ENCODE results near the gene HCN2.

DNA sequence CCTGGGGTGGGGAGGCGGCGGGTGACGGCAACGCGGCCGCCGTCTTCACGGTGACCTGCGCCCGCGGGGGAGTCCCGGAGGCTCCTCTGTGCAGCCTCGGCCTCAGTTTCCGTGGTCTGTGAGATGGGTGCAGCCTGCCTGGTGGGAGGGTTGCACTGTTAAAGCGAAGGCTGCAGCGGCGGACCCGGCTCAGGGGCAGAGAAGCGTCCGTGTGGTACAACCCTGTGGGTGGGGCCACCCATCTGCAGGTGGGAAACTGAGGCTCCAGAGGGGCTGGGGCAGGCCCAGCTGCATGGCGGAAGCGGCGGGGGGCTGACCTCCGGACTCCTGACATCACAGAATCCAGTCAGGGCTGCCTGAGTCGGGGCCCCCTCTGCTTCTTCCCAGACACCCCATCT, 50.5 kb downstream of the HCN2 start:
- TF ChIP-seq RCOR1 (IDR thresholded peaks at IDR 0.05; ENCODE audit: borderline replicate concordance in 1 of 2, low read depth in 2 of 2, low read length in 2 of 2) (no peak), TCF7L2 (IDR thresholded peaks at IDR 0.05; ENCODE audit: low read depth, low read length) (no peak), KDM5B (IDR thresholded peaks at IDR 0.05; ENCODE audit: insufficient replicate concordance, low read depth, low read length) (no peak), EP300 (IDR thresholded peaks at IDR 0.05; ENCODE audit: low read length) (no peak)
